ENCODE measurements around the gene TAMALIN. TPM values are rescaled to one million over a fixed set of nuclear protein-coding genes. Genes with fewer than 3 reads are reported as not detected.

Gene TAMALIN
- total RNA-seq, 3 donors from 2014 or later (not counting 1 experiment from before 2014, with no cell fraction given) = 403 to 663 (median 424) TPM

DNA sequence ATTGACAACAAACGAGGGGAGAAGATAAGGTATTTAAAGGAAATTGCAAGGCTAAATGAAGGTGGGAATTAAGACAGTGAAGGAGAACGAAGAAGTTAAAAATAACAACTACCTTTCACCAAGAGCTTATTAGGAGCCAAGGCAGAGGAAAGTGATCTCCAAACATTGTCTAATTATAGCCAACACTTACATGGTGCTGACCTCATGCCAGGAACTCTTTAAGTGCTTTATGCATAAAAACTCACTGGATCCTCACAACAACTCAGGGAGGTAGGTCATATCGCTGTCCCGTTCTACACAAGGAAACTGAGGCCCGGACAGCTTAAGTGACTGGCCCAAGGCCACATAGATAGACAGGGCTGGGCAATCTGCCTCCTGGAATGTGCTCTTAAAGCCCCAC, 19.5 kb downstream of the TAMALIN start:
- TF ChIP-seq, protein P1, sequence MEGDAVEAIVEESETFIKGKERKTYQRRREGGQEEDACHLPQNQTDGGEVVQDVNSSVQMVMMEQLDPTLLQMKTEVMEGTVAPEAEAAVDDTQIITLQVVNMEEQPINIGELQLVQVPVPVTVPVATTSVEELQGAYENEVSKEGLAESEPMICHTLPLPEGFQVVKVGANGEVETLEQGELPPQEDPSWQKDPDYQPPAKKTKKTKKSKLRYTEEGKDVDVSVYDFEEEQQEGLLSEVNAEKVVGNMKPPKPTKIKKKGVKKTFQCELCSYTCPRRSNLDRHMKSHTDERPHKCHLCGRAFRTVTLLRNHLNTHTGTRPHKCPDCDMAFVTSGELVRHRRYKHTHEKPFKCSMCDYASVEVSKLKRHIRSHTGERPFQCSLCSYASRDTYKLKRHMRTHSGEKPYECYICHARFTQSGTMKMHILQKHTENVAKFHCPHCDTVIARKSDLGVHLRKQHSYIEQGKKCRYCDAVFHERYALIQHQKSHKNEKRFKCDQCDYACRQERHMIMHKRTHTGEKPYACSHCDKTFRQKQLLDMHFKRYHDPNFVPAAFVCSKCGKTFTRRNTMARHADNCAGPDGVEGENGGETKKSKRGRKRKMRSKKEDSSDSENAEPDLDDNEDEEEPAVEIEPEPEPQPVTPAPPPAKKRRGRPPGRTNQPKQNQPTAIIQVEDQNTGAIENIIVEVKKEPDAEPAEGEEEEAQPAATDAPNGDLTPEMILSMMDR (IDR thresholded peaks at IDR 0.05) = no peak
- no peaks in the 10 kb centered on the region for H3K27me3 Mint-ChIP-seq (ENCODE audit: low read depth in 2 of 2)
- WGBS (ENCODE audit: insufficient coverage) = 89% methylated on average over 4 of the region's 5 CpGs
- Histone ChIP-seq H3K9me3 (ENCODE audit: control insufficient read depth, insufficient read depth, low read length) (no peaks in the 10 kb centered on the region), H3K36me3 (ENCODE audit: control insufficient read depth, insufficient read depth, low read length) (no peaks in the 10 kb centered on the region), H3K27me3 (ENCODE audit: control insufficient read depth, insufficient read depth, low read length) (no peaks in the 10 kb centered on the region), H3K27ac (ENCODE audit: low read length) (no peak overlapping the region), H3K4me1 (ENCODE audit: control insufficient read depth, insufficient read depth, low read length) (peaks cover 32% of the 10 kb centered on the region), H3K4me3 (ENCODE audit: low read length) (no peak overlapping the region)
- intact Hi-C loops (cut with micrococcal nuclease) = no loop called here
- H3K36me3 Mint-ChIP-seq = no peaks in the 10 kb centered on the region
- no peak for ATAC-seq
- H3K9me3 Mint-ChIP-seq = no peaks in the 10 kb centered on the region
- no peak overlapping the region for H3K4me3 Mint-ChIP-seq
- peaks cover 23 to 30% of the 10 kb centered on the region in 2 donors for H3K4me1 Mint-ChIP-seq
- H3K27ac Mint-ChIP-seq = peak overlapping the region; percentile 88 to 90
- no peak for DNase-seq

DNA sequence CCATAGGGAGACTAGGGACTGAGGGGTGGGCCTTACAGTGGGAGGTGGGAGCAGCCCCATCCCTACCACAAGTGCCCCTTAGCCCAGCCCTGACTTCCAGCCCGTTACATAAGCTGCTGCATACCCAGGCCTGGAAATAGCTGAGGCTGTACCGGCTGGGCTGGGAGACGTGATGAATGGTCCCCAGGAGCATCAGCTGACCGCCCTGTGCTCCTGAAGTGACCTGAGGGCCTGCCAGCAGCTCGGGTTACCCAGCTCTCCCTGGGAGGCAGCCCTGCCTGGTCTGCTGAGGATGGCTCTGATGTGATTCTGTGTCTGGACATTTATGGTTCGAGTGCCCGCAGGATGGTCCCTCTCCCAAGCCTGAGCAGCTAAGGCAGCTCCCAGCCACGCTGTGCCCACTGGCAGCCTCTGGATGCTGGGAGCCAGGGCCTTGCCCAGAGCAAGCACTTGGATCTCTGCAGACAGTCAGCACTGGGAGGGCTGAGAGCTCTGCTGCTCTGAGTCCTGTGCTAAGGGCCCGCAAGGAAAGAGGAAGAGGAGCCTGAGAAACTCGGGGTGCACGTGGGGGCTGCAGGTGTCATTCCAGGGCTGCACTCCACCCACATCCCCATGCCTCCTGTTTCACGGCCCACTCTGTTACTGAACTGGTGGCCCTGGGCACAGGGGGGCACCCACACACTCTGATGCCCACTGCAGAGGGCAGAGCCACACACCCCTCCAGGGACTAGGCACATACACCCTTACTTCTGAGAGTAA, 20.5 kb downstream of the TAMALIN start:
- H3K27ac ChIP-seq (ENCODE audit: low read length) = no peak overlapping the region
- no peaks in the 10 kb centered on the region for H3K36me3 Mint-ChIP-seq
- no peaks in the 10 kb centered on the region for H3K27me3 ChIP-seq (ENCODE audit: control insufficient read depth, insufficient read depth, low read length)
- DNase-seq = no peak
- H3K9me3 ChIP-seq (ENCODE audit: control insufficient read depth, insufficient read depth, low read length) = no peaks in the 10 kb centered on the region
- peaks cover 33% of the 10 kb centered on the region for H3K4me1 ChIP-seq (ENCODE audit: control insufficient read depth, insufficient read depth, low read length)
- no peak overlapping the region for H3K4me3 ChIP-seq (ENCODE audit: low read length)
- TF ChIP-seq, protein P1 (IDR thresholded peaks at IDR 0.05) = no peak
- 82% methylated on average over 12 of the region's 12 CpGs for WGBS (ENCODE audit: insufficient coverage)
- no peak for ATAC-seq
- intact Hi-C loops (cut with micrococcal nuclease) = no loop called here
- no peaks in the 10 kb centered on the region for H3K27me3 Mint-ChIP-seq (ENCODE audit: low read depth in 2 of 2)
- H3K36me3 ChIP-seq (ENCODE audit: control insufficient read depth, insufficient read depth, low read length) = no peaks in the 10 kb centered on the region
- no peak overlapping the region for H3K4me3 Mint-ChIP-seq
- H3K27ac Mint-ChIP-seq = no peak overlapping the region
- H3K4me1 Mint-ChIP-seq = peaks cover 23 to 33% of the 10 kb centered on the region in 2 donors
- H3K9me3 Mint-ChIP-seq = no peaks in the 10 kb centered on the region

DNA sequence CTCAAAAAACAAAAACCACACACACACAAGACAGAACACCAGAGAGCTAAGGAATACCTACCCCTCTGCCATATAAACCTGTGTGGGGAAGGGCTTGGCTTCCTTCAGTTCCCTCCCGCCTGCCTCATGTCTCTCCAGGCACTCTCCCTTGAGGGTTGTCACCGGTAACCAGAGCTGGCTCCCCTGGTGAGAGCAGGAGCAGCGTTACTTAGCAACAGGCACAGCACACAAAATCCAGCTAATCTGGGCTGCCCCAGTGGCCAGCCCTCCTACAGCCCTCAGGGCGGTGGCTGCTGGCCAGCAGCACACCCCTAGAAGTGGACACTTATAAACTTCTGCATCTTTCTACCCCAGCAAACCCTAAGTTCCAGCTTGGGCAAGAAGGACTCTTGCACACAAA, 22.9 kb downstream of the TAMALIN start:
- Histone ChIP-seq H3K27ac (ENCODE audit: low read length) (no peak overlapping the region), H3K4me3 (ENCODE audit: low read length) (no peak overlapping the region), H3K36me3 (ENCODE audit: control insufficient read depth, insufficient read depth, low read length) (no peaks in the 10 kb centered on the region), H3K4me1 (ENCODE audit: control insufficient read depth, insufficient read depth, low read length) (peaks cover 38% of the 10 kb centered on the region), H3K9me3 (ENCODE audit: control insufficient read depth, insufficient read depth, low read length) (no peaks in the 10 kb centered on the region), H3K27me3 (ENCODE audit: control insufficient read depth, insufficient read depth, low read length) (no peaks in the 10 kb centered on the region)
- ATAC-seq (no peak), DNase-seq (no peak)
- Mint-ChIP-seq H3K4me3 (no peak overlapping the region), H3K4me1 (peaks cover 19 to 37% of the 10 kb centered on the region in 2 donors), H3K27ac (no peak overlapping the region), H3K27me3 (ENCODE audit: low read depth in 2 of 2) (peaks cover 0 to 2% of the 10 kb centered on the region in 2 donors), H3K9me3 (no peaks in the 10 kb centered on the region), H3K36me3 (no peaks in the 10 kb centered on the region)
- TF ChIP-seq, protein P1 (IDR thresholded peaks at IDR 0.05) = no peak
- intact Hi-C loops (cut with micrococcal nuclease) = no loop called here
- 67% methylated on average over 4 of the region's 4 CpGs for WGBS (ENCODE audit: insufficient coverage)

DNA sequence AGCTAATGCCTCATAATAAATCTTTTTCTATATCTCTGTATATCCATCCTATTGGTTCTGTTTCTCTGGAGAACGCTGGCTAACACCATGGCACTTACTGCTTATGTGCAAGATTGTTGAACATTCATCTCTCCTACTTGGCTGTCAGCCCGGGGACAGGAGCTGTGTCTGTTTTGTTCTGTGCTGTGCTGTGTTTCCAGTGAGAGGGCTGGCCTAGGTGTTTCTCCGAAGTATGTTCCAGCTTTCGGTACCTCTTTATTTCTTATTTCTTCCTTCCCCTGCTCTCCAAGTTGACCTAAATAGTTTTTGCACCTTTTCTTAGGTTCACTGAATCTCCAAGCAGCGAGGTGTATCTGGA, 25.7 kb downstream of the TAMALIN start:
- Mint-ChIP-seq H3K27ac (peak overlapping the region; percentile 84 to 87), H3K9me3 (no peaks in the 10 kb centered on the region), H3K27me3 (ENCODE audit: low read depth in 2 of 2) (peaks cover 0 to 9% of the 10 kb centered on the region in 2 donors), H3K4me1 (peaks cover 6 to 21% of the 10 kb centered on the region in 2 donors), H3K36me3 (no peaks in the 10 kb centered on the region), H3K4me3 (peak overlapping the region; percentile 76)
- TF ChIP-seq, protein P1 (IDR thresholded peaks at IDR 0.05) = no peak
- DNase-seq = peak in 1 of 2 donors; percentile 45
- Histone ChIP-seq H3K27me3 (ENCODE audit: control insufficient read depth, insufficient read depth, low read length) (peaks cover under 1% of the 10 kb centered on the region), H3K4me1 (ENCODE audit: control insufficient read depth, insufficient read depth, low read length) (peaks cover 33% of the 10 kb centered on the region), H3K9me3 (ENCODE audit: control insufficient read depth, insufficient read depth, low read length) (no peaks in the 10 kb centered on the region), H3K27ac (ENCODE audit: low read length) (peak overlapping the region; percentile 49), H3K36me3 (ENCODE audit: control insufficient read depth, insufficient read depth, low read length) (no peaks in the 10 kb centered on the region), H3K4me3 (ENCODE audit: low read length) (no peak overlapping the region)
- 9% methylated on average over 5 of the region's 5 CpGs for WGBS (ENCODE audit: insufficient coverage)
- no peak for ATAC-seq
- intact Hi-C loops (cut with micrococcal nuclease) = no loop called here
